H9 (cell line): ENCODE data around the gene LMAN1. TPM values are rescaled to one million over a fixed set of nuclear protein-coding genes. Genes with fewer than 3 reads are reported as not detected.
A peak's percentile ranks its signal among the peaks of the same experiment; 100 is the strongest.

ENCODE experiments used
- DNase-seq: peaks from one replicate; pipeline ENCODE4 v3.0.0-alpha.2; 2017
- H2AFZ ChIP-seq: one replicate; pipeline ENCODE4 v1.6.1; 2013; ENCODE audit warnings: mild to moderate bottlenecking, low read length, control low read depth, moderate library complexity
- H2AK5ac ChIP-seq: 2 replicates; pipeline ENCODE4 v1.6.1; 2013; ENCODE audit warnings: low read length, control low read depth, mixed read lengths; ENCODE audit not compliant: insufficient read length
- H2BK120ac ChIP-seq: one replicate; pipeline ENCODE4 v1.6.1; 2013; ENCODE audit warnings: low read depth, mild to moderate bottlenecking, low read length, control low read depth, inconsistent platforms; ENCODE audit not compliant: poor library complexity, severe bottlenecking
- H2BK12ac ChIP-seq: 2 replicates; pipeline ENCODE4 v1.6.1; 2013; ENCODE audit warnings: low read length, control low read depth, mixed read lengths, low read depth; ENCODE audit not compliant: insufficient read length
- H2BK15ac ChIP-seq: 2 replicates; pipeline ENCODE4 v1.6.1; 2013; ENCODE audit warnings: low read depth, low read length, control low read depth
- H2BK20ac ChIP-seq: one replicate; pipeline ENCODE4 v1.6.1; 2013; ENCODE audit warnings: low read depth, mild to moderate bottlenecking, low read length, control low read depth, inconsistent platforms; ENCODE audit not compliant: poor library complexity, severe bottlenecking
- H2BK5ac ChIP-seq: 2 replicates; pipeline ENCODE4 v1.6.1; 2013; ENCODE audit warnings: low read length, control low read depth, mixed read lengths; ENCODE audit not compliant: insufficient read length
- H3K14ac ChIP-seq: 2 replicates; pipeline ENCODE4 v1.6.1; 2013; ENCODE audit warnings: low read length, control low read depth; ENCODE audit not compliant: insufficient read depth
- H3K18ac ChIP-seq: 2 replicates; pipeline ENCODE4 v1.6.1; 2013; ENCODE audit warnings: low read depth, mild to moderate bottlenecking, mixed read lengths, low read length, control low read depth; ENCODE audit not compliant: insufficient read length
- H3K23ac ChIP-seq: 2 replicates; pipeline ENCODE4 v1.6.1; 2013; ENCODE audit warnings: low read length, control low read depth, mixed read lengths, low read depth; ENCODE audit not compliant: insufficient read length
- H3K23me2 ChIP-seq: 2 replicates; pipeline ENCODE4 v1.6.1; 2013; ENCODE audit warnings: low read depth, mild to moderate bottlenecking, mixed read lengths, low read length, control low read depth; ENCODE audit not compliant: insufficient read length, poor library complexity, severe bottlenecking
- H3K27ac ChIP-seq: 2 replicates; pipeline ENCODE4 v1.5.1; 2013; ENCODE audit warnings: low read length, control low read depth, mixed read lengths, low read depth; ENCODE audit not compliant: insufficient read length
- H3K27me3 ChIP-seq: 2 replicates; pipeline ENCODE4 v1.6.1; 2013; ENCODE audit warnings: low read length, control low read depth, inconsistent platforms; ENCODE audit not compliant: insufficient read depth
- H3K4ac ChIP-seq: 2 replicates; pipeline ENCODE4 v1.6.1; 2013; ENCODE audit warnings: low read depth, mild to moderate bottlenecking, control low read depth, inconsistent platforms, low read length, moderate library complexity
- H3K4me1 ChIP-seq: 2 replicates; pipeline ENCODE4 v1.6.1; 2013; ENCODE audit warnings: low read length, control low read depth, inconsistent platforms; ENCODE audit not compliant: insufficient read depth
- H3K4me2 ChIP-seq: 2 replicates; pipeline ENCODE4 v1.6.1; 2013; ENCODE audit warnings: low read length, control low read depth, mixed read lengths; ENCODE audit not compliant: insufficient read length, insufficient read depth
- H3K56ac ChIP-seq: 2 replicates; pipeline ENCODE4 v1.6.1; 2013; ENCODE audit warnings: low read depth, mild to moderate bottlenecking, mixed read lengths, low read length, control low read depth; ENCODE audit not compliant: insufficient read length
- H3K79me1 ChIP-seq: 2 replicates; pipeline ENCODE4 v1.6.1; 2013; ENCODE audit warnings: low read depth, mild to moderate bottlenecking, moderate library complexity, low read length, control low read depth, inconsistent platforms; ENCODE audit not compliant: insufficient read depth, poor library complexity, severe bottlenecking
- H3K79me2 ChIP-seq: 2 replicates; pipeline ENCODE4 v1.6.1; 2013; ENCODE audit warnings: low read length, control low read depth, inconsistent platforms; ENCODE audit not compliant: insufficient read depth
- H3K9ac ChIP-seq: 2 replicates; pipeline ENCODE4 v1.6.1; 2013; ENCODE audit warnings: low read length, control low read depth, mixed read lengths; ENCODE audit not compliant: insufficient read length; ENCODE audit errors: extremely low read depth
- H3K9me3 ChIP-seq: one replicate; pipeline ENCODE4 v1.6.1; 2013; ENCODE audit warnings: low read depth, low read length, inconsistent platforms; ENCODE audit not compliant: control insufficient read depth
- H3T11ph ChIP-seq: one replicate; pipeline ENCODE4 v1.6.1; 2013; ENCODE audit warnings: mild to moderate bottlenecking, low read length, control low read depth, inconsistent platforms
- H4K20me1 ChIP-seq: one replicate; pipeline ENCODE4 v1.6.1; 2013; ENCODE audit not compliant: control insufficient read depth, insufficient read length, insufficient read depth
- H4K5ac ChIP-seq: 2 replicates; pipeline ENCODE4 v1.6.1; 2013; ENCODE audit warnings: low read depth, mild to moderate bottlenecking, mixed read lengths, low read length, control low read depth; ENCODE audit not compliant: insufficient read length
- H4K8ac ChIP-seq: replicated peaks from 2 replicates; pipeline ENCODE4 v1.6.1; 2013; ENCODE audit warnings: low read length, control low read depth, mixed read lengths, low read depth; ENCODE audit not compliant: insufficient read length
- H4K91ac ChIP-seq: 2 replicates; pipeline ENCODE4 v1.6.1; 2013; ENCODE audit warnings: low read depth, mild to moderate bottlenecking, moderate library complexity, mixed read lengths, low read length, control low read depth; ENCODE audit not compliant: insufficient read length
- H3K27ac Mint-ChIP-seq, 3 experiments: 2 replicates in 2 of 3; 3 replicates in 1 of 3; pipeline ENCODE4 v1.8.0; 2020 to 2021; ENCODE audit warnings: mixed read lengths in 3 of 3, mild to moderate bottlenecking in 1 of 3, moderate library complexity in 1 of 3
- H3K27me3 Mint-ChIP-seq: 2 replicates; pipeline ENCODE4 v1.8.0; 2021; ENCODE audit warnings: low read depth, mild to moderate bottlenecking, moderate library complexity, mixed read lengths
- H3K36me3 Mint-ChIP-seq, 3 experiments: 2 replicates in 2 of 3; 3 replicates in 1 of 3; pipeline ENCODE4 v1.8.0; 2020 to 2021; ENCODE audit warnings: low read depth in 3 of 3, mixed read lengths in 3 of 3; ENCODE audit not compliant: insufficient read depth in 1 of 3
- H3K4me1 Mint-ChIP-seq, 2 experiments: 2 replicates each; pipeline ENCODE4 v1.8.0; 2020; ENCODE audit warnings: mixed read lengths in 2 of 2
- H3K4me3 Mint-ChIP-seq, 2 experiments: 2 replicates in 1 of 2; 3 replicates in 1 of 2; pipeline ENCODE4 v1.8.0; 2020 to 2021; ENCODE audit warnings: mild to moderate bottlenecking in 2 of 2, mixed read lengths in 2 of 2, moderate library complexity in 1 of 2
- H3K9me3 Mint-ChIP-seq, 2 experiments: 2 replicates in 1 of 2; 3 replicates in 1 of 2; pipeline ENCODE4 v1.8.0; 2020; ENCODE audit warnings: mild to moderate bottlenecking in 2 of 2, mixed read lengths in 2 of 2, moderate library complexity in 1 of 2
- CTCF ChIP-seq: fragments of 200-600 bp; sonication (generic); conservative IDR thresholded peaks from 3 replicates; pipeline ENCODE4 v1.8.0; 2021; ENCODE audit warnings: antibody characterized with exemption, mild to moderate bottlenecking
- WGBS: extraction: QIAGEN DNeasy Blood & Tissue Kit; methylation state at CpG from one replicate; pipeline ENCODE4 v1.1.7; 2013; ENCODE audit warnings: missing lambda C conversion rate, low lambda C conversion rate, mixed read lengths; ENCODE audit not compliant: insufficient read length; ENCODE audit errors: extremely low coverage; 5-methylcytosine and 5-hydroxymethylcytosine counted together
- total RNA-seq: library from RNA; stranded (reverse); gene quantifications from 2 replicates; pipeline ENCODE4 v1.2.1, GENCODE V29; 2021

The LMAN1 gene
- total RNA-seq, 1 experiment from 2014 or later, result 63.6 TPM

GRCh38 chr18:59385191-59385590 lies 26.1 kb upstream of the LMAN1 start:
- no CpG with 5 or more reads among the region's 4 CpGs for WGBS
- no peaks in the 10 kb centered on the region for H3K27me3 ChIP-seq
- peak overlapping the region in 1 of 3 experiments; percentile 5; a peak in 1 of 7 replicates for H3K27ac Mint-ChIP-seq

More at GRCh38 chr18:59385191-59385590, 26.1 kb upstream of the LMAN1 start:
- Histone ChIP-seq H4K8ac (no peak overlapping the region), H3T11ph (no peak overlapping the region), H2BK5ac (no peak overlapping the region), H3K79me2 (no peaks in the 10 kb centered on the region), H3K23ac (no peak overlapping the region), H2BK15ac (no peak overlapping the region), H4K91ac (no peak overlapping the region), H2BK12ac (no peak overlapping the region), H2BK20ac (no peak overlapping the region), H3K18ac (no peak overlapping the region), H2AK5ac (no peak overlapping the region), H3K14ac (no peak overlapping the region), H2AFZ (no peak overlapping the region), H3K79me1 (no peaks in the 10 kb centered on the region), H2BK120ac (no peak overlapping the region), H3K9me3 (no peaks in the 10 kb centered on the region), H4K5ac (no peak overlapping the region), H3K4ac (no peak overlapping the region), H3K56ac (no peak overlapping the region), H3K27ac (no peak overlapping the region), H3K4me2 (no peak overlapping the region), H3K4me1 (no peaks in the 10 kb centered on the region), H3K9ac (no peak overlapping the region), H3K23me2 (no peaks in the 10 kb centered on the region), H4K20me1 (no peaks in the 10 kb centered on the region)
- DNase-seq, result no peak
- Mint-ChIP-seq H3K27me3 (peaks cover 51% of the 10 kb centered on the region), H3K4me1 (peaks cover 29 to 58% of the 10 kb centered on the region in 2 experiments), H3K36me3 (no peaks in the 10 kb centered on the region), H3K4me3 (no peak overlapping the region), H3K9me3 (no peaks in the 10 kb centered on the region; a peak in 2 of 5 replicates)
- no peak for TF ChIP-seq CTCF
